Measurements from ENCODE around the gene MAGED4B. TPM values are rescaled to one million over a fixed set of nuclear protein-coding genes. Genes with fewer than 3 reads are reported as not detected.

Gene MAGED4B
- total RNA-seq, 1 experiment from 2014 or later: 13.6 TPM

DNA sequence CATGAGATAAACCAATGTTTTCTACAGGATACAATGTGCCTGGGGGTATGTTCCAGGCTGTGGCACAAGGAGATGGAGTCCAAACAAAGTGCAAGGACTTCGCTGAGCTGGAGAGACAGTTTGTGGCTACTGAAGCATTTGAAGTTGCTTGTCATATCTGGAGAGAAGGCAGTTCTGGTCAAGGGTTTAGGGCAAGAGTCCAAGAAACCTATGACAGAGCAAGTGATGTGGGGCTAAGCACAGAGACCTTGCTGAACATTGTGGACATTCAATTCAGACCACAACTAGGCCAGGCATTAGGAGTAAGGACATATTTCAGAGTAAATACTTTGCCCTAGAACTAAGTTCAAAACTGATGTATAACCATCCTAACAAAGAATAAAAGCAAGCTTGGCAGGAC is 34.8 kb downstream of the MAGED4B start:
- no peak for DNase-seq
- Mint-ChIP-seq H3K27me3 (ENCODE audit: unreplicated experiment) (peaks cover 43% of the 10 kb centered on the region), H3K4me3 (ENCODE audit: low read depth, unreplicated experiment) (no peak overlapping the region), H3K36me3 (ENCODE audit: insufficient read depth, unreplicated experiment) (no peaks in the 10 kb centered on the region), H3K9me3 (ENCODE audit: low read depth, unreplicated experiment) (peaks cover 3% of the 10 kb centered on the region), H3K4me1 (ENCODE audit: low read depth, unreplicated experiment) (no peaks in the 10 kb centered on the region), H3K27ac (ENCODE audit: unreplicated experiment) (no peak overlapping the region)
- intact Hi-C loops (cut with micrococcal nuclease; ENCODE audit: unreplicated experiment): no loop called here
- CTCF ChIA-PET: no interaction called here
- BruUV-seq (replicated peaks): no TSS peak
- TF ChIP-seq, protein P1, sequence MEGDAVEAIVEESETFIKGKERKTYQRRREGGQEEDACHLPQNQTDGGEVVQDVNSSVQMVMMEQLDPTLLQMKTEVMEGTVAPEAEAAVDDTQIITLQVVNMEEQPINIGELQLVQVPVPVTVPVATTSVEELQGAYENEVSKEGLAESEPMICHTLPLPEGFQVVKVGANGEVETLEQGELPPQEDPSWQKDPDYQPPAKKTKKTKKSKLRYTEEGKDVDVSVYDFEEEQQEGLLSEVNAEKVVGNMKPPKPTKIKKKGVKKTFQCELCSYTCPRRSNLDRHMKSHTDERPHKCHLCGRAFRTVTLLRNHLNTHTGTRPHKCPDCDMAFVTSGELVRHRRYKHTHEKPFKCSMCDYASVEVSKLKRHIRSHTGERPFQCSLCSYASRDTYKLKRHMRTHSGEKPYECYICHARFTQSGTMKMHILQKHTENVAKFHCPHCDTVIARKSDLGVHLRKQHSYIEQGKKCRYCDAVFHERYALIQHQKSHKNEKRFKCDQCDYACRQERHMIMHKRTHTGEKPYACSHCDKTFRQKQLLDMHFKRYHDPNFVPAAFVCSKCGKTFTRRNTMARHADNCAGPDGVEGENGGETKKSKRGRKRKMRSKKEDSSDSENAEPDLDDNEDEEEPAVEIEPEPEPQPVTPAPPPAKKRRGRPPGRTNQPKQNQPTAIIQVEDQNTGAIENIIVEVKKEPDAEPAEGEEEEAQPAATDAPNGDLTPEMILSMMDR (IDR thresholded peaks at IDR 0.05; ENCODE audit: unreplicated experiment): no peak

DNA sequence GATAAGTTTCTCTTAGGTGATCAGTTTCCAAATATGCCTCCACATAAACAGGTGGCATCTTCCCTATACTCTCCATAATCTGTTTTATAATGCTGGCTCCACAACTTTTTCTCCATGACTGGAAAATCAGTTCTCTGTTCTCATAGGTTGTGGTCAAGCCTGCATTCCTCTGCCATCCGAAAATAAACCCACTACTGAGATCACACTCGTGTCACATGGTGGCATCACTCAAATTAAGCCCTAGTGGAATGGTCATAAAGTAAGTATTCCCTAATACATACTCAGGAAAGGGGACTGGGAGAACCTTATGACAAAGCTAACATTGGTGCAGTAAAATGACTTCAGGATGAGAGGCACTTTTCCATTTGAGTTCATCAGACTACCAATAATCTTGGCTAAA is 37.6 kb downstream of the MAGED4B start:
- Mint-ChIP-seq H3K4me3 (ENCODE audit: low read depth, unreplicated experiment) (no peak overlapping the region), H3K4me1 (ENCODE audit: low read depth, unreplicated experiment) (no peaks in the 10 kb centered on the region), H3K36me3 (ENCODE audit: insufficient read depth, unreplicated experiment) (no peaks in the 10 kb centered on the region), H3K9me3 (ENCODE audit: low read depth, unreplicated experiment) (no peaks in the 10 kb centered on the region), H3K27me3 (ENCODE audit: unreplicated experiment) (peaks cover 25% of the 10 kb centered on the region), H3K27ac (ENCODE audit: unreplicated experiment) (no peak overlapping the region)
- intact Hi-C loops (cut with micrococcal nuclease; ENCODE audit: unreplicated experiment): no loop called here
- BruUV-seq (replicated peaks): no TSS peak
- no peak for DNase-seq
- TF ChIP-seq, protein P1 (IDR thresholded peaks at IDR 0.05; ENCODE audit: unreplicated experiment): no peak
- CTCF ChIA-PET: no interaction called here

DNA sequence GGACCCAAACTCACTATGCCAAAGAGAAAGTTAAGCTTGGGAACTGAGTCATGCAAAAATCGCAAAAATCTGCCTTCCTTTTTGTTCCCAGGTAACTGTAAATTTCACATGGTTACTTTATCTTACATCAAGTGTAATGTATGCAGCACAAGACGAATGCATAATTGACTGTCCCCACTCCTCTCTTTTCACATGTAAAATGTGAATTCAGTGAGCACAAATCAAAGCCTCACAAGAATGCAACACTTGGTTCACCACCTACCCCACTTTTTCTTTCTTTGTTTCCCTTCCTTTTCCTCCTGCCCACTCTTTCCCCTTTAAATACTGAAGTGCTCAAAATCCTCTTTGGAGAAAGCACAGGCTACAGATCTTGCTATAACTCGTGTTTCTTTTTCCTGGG is 53.2 kb downstream of the MAGED4B start:
- Mint-ChIP-seq H3K4me1 (ENCODE audit: low read depth, unreplicated experiment) (no peaks in the 10 kb centered on the region), H3K36me3 (ENCODE audit: insufficient read depth, unreplicated experiment) (no peaks in the 10 kb centered on the region), H3K4me3 (ENCODE audit: low read depth, unreplicated experiment) (no peak overlapping the region), H3K9me3 (ENCODE audit: low read depth, unreplicated experiment) (peaks cover 3% of the 10 kb centered on the region), H3K27ac (ENCODE audit: unreplicated experiment) (no peak overlapping the region), H3K27me3 (ENCODE audit: unreplicated experiment) (no peaks in the 10 kb centered on the region)
- intact Hi-C loops (cut with micrococcal nuclease; ENCODE audit: unreplicated experiment): no loop called here
- DNase-seq: no peak
- no TSS peak for BruUV-seq (replicated peaks)
- CTCF ChIA-PET: no interaction called here
- TF ChIP-seq, protein P1 (IDR thresholded peaks at IDR 0.05; ENCODE audit: unreplicated experiment): no peak

Other genes with a start within 250 kb of the MAGED4B start
- gene MAGED1, start 175.6 kb downstream of the MAGED4B start, total RNA-seq (2022): 107 and 109 TPM in 2 replicates
- 5.7 and 7.8 TPM in 2 replicates for gene MAGED4, start 115.7 kb upstream of the MAGED4B start, total RNA-seq (2022)

Data from Calu3 (cell line).